Upper lobe of right lung (tissue), 1 donor: Measurements from ENCODE around the gene CDH1. TPM values are rescaled to one million over a fixed set of nuclear protein-coding genes. Genes with fewer than 3 reads are reported as not detected.
A peak's percentile ranks its signal among the peaks of the same experiment; 100 is the strongest.
"Not testable (repeated sequence)": the region's sequence is repeated elsewhere in the genome, so short reads cannot be mapped to it uniquely, and the experiment has no call there.

Experiments used
- ATAC-seq: fragments of 200-7000 bp; cut with Tn5 transposase; one replicate; pipeline ENCODE4 v1.9.1; 2020; ENCODE audit warnings: mild to moderate bottlenecking, moderate library complexity
- DNase-seq: peaks from one replicate; pipeline ENCODE4 v3.0.0-alpha.2; 2020
- H3K27ac ChIP-seq: fragments of 200-600 bp; one replicate; pipeline ENCODE4 v1.8.0; 2022
- H3K27me3 ChIP-seq: fragments of 200-600 bp; one replicate; pipeline ENCODE4 v1.8.0; 2022; ENCODE audit warnings: mild to moderate bottlenecking
- H3K36me3 ChIP-seq: fragments of 200-600 bp; one replicate; pipeline ENCODE4 v1.8.0; 2022
- H3K4me1 ChIP-seq: fragments of 200-600 bp; one replicate; pipeline ENCODE4 v1.8.0; 2022
- H3K4me3 ChIP-seq: fragments of 200-600 bp; one replicate; pipeline ENCODE4 v1.8.0; 2022; ENCODE audit warnings: mild to moderate bottlenecking
- H3K9me3 ChIP-seq: fragments of 200-600 bp; one replicate; pipeline ENCODE4 v1.8.0; 2022
- intact Hi-C: fragments of 100-400 bp; cut with DNase I; formaldehyde crosslinking; loops from one replicate; pipeline ENCODE4 v1.11.0; 2022
- total RNA-seq: library from RNA; stranded (reverse); fragmentation: NEBNext Ultra II Directional; extraction: Animal tissue kit (Norgen Biotek cat#: 25700); gene quantifications from one replicate; pipeline ENCODE4 v1.2.1, GENCODE V29; 2021
- TF ChIP-seq, protein P1 (sequence below): fragments of 200-600 bp; IDR thresholded peaks from one replicate; pipeline ENCODE4 v1.8.0; 2022; ENCODE audit warnings: antibody characterized with exemption
- donor health status: DM: no; HTN: yes; CAD: no; lungs with severe emphysema.

Gene CDH1
- total RNA-seq, 1 donor from 2014 or later: 128 TPM

DNA sequence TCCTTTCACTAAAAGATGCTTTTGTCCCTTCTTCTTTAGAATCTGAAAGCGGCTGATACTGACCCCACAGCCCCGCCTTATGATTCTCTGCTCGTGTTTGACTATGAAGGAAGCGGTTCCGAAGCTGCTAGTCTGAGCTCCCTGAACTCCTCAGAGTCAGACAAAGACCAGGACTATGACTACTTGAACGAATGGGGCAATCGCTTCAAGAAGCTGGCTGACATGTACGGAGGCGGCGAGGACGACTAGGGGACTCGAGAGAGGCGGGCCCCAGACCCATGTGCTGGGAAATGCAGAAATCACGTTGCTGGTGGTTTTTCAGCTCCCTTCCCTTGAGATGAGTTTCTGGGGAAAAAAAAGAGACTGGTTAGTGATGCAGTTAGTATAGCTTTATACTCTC lies 96.2 kb downstream of the CDH1 start:
- H3K4me3 ChIP-seq: no peak overlapping the region
- intact Hi-C loops: no loop called here
- ATAC-seq (no peak), DNase-seq (no peak)
- TF ChIP-seq, protein P1, sequence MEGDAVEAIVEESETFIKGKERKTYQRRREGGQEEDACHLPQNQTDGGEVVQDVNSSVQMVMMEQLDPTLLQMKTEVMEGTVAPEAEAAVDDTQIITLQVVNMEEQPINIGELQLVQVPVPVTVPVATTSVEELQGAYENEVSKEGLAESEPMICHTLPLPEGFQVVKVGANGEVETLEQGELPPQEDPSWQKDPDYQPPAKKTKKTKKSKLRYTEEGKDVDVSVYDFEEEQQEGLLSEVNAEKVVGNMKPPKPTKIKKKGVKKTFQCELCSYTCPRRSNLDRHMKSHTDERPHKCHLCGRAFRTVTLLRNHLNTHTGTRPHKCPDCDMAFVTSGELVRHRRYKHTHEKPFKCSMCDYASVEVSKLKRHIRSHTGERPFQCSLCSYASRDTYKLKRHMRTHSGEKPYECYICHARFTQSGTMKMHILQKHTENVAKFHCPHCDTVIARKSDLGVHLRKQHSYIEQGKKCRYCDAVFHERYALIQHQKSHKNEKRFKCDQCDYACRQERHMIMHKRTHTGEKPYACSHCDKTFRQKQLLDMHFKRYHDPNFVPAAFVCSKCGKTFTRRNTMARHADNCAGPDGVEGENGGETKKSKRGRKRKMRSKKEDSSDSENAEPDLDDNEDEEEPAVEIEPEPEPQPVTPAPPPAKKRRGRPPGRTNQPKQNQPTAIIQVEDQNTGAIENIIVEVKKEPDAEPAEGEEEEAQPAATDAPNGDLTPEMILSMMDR: no peak
- H3K36me3 ChIP-seq: no peaks in the 10 kb centered on the region
- no peak overlapping the region for H3K27ac ChIP-seq
- H3K4me1 ChIP-seq: no peaks in the 10 kb centered on the region
- H3K9me3 ChIP-seq: no peaks in the 10 kb centered on the region
- no peaks in the 10 kb centered on the region for H3K27me3 ChIP-seq

DNA sequence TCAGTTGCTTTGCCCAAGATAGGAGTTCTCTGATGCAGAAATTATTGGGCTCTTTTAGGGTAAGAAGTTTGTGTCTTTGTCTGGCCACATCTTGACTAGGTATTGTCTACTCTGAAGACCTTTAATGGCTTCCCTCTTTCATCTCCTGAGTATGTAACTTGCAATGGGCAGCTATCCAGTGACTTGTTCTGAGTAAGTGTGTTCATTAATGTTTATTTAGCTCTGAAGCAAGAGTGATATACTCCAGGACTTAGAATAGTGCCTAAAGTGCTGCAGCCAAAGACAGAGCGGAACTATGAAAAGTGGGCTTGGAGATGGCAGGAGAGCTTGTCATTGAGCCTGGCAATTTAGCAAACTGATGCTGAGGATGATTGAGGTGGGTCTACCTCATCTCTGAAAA lies 97.5 kb downstream of the CDH1 start:
- no peak for DNase-seq
- Histone ChIP-seq H3K27me3 (no peaks in the 10 kb centered on the region), H3K9me3 (no peaks in the 10 kb centered on the region), H3K4me3 (no peak overlapping the region), H3K27ac (no peak overlapping the region), H3K36me3 (no peaks in the 10 kb centered on the region), H3K4me1 (no peaks in the 10 kb centered on the region)
- ATAC-seq: peak; percentile 74
- TF ChIP-seq, protein P1: no peak
- intact Hi-C loops: no loop called here

DNA sequence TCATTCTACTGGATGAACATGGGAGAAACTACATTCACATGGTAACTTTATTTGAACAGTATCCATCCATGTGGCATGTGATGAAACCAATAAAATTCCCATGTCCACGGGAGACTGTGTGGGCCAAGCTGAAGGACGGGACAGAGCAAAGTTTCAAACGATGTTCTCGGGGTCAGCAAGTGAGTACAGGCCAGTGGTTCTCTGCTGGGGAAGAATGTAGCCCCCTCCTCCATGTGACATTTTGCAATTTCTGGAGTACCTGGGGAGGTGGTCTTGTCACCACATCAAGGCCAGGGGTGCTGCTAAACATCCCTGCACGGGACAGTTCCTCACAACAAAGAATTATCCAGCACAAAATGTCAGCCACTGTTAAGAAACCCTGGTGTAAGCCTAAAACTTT lies 98.9 kb downstream of the CDH1 start:
- no peaks in the 10 kb centered on the region for H3K4me1 ChIP-seq
- TF ChIP-seq, protein P1: no peak
- H3K27me3 ChIP-seq: no peaks in the 10 kb centered on the region
- no peak for ATAC-seq
- no peak overlapping the region for H3K4me3 ChIP-seq
- no peak for DNase-seq
- no peaks in the 10 kb centered on the region for H3K9me3 ChIP-seq
- H3K36me3 ChIP-seq: no peaks in the 10 kb centered on the region
- intact Hi-C loops: no loop called here
- H3K27ac ChIP-seq: no peak overlapping the region

DNA sequence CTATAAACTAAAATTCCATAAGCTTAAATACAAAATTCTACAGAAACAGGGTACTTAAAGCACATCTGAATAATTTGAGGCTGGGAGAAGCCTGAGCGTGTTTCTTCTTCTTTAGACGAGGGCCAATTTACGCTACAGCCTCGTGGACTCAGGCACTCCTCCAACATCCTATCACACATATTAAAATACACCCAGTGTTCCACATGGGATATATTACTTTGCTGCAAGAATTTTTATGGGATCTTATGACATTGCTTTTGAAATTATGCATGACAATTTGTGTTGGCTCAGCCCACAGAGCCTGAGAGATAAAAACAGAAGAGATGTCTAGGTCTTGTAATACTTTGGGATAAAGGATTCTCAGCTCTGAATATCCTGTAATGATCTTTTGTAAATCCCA lies 102.7 kb downstream of the CDH1 start:
- no peaks in the 10 kb centered on the region for H3K36me3 ChIP-seq
- no peak overlapping the region for H3K27ac ChIP-seq
- ATAC-seq (no peak), DNase-seq (no peak)
- H3K4me3 ChIP-seq: no peak overlapping the region
- H3K4me1 ChIP-seq: peaks cover 14% of the 10 kb centered on the region
- TF ChIP-seq, protein P1: no peak
- no peaks in the 10 kb centered on the region for H3K9me3 ChIP-seq
- intact Hi-C loops: no loop called here
- no peaks in the 10 kb centered on the region for H3K27me3 ChIP-seq

DNA sequence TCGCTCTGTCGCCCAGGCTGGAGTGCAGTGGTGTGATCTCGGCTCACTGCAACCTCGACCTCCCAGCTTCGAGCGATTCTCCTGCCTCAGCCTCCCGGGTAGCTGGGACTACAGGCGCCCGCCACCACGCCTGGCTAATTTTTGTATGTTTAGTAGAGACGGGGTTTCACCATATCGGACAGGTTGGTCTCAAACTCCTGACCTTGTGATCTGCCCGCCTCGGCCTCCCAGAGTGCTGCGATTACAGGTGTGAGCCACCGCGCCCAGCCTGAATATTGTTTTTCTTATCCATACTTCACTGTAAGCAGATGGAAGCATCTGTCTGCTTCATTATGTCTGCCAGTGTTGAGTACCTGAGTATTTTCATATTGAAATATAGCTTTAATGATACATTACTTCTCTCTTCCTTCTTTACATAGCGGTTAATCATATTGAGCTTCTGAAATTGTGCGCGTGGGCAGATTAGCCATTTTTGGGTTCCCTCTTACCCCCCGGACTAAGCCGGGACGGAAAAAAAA lies 105.9 kb downstream of the CDH1 start:
- DNase-seq: peak; percentile 50
- H3K36me3 ChIP-seq, H3K9me3 ChIP-seq, intact Hi-C loops, ATAC-seq, H3K27me3 ChIP-seq: not testable (repeated sequence)
- Histone ChIP-seq H3K27ac (peak overlapping the region; percentile 87), H3K4me1 (peaks cover 14% of the 10 kb centered on the region), H3K4me3 (peak overlapping the region; percentile 94)

DNA sequence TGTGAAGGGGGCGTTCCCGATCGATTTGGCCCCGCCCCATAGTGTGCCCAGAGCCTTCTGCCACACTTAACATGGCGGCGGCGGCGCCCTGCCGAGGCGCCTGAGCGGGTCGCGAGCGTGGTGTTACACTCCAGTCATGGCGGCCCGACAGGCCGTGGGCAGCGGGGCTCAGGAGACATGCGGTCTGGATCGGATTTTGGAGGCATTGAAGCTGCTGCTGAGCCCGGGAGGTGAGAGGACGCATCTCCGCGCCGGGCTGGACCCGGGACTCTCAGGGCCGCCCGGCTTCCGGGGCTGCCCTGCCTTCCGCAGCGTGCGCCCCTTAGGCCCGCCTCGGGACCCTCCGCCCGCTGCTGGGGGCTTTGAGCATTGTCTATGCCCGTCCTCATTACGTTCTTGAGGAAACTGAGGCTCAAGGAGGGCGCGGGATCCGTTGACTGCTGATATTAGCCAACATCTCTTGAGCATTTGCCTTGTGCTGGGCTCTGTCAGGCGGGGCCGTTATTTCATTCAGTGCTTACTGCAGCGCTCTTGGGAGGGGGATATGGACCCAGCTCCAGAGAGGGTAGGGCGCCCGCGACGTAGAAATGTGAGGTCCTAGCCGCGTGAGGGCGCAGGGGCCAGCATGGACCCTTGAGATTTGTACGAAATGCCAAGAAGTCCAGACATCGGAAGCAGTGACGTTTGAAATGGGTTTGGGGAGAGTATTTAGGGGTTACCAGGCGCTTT lies 106.6 kb downstream of the CDH1 start, which contains the start of gene TANGO6:
TANGO6 (plus strand) TSS at position 50 of the 729 bp plus-strand sequence; CDS start at position 137, 87 bp downstream.
- Histone ChIP-seq H3K4me3 (peak within 1 kb of the TSS; percentile 94), H3K27ac (peak within 1 kb of the TSS; percentile 87), H3K27me3 (no peaks in the 10 kb centered on the region), H3K4me1 (peaks cover 14% of the 10 kb centered on the region), H3K36me3 (no peaks in the 10 kb centered on the region), H3K9me3 (no peaks in the 10 kb centered on the region)
- peak; percentile 94 for DNase-seq
- intact Hi-C loops: no loop called here
- ATAC-seq: peak; percentile 98
- TF ChIP-seq, protein P1: peak; percentile 11
